H1 (cell line): ENCODE data around the gene SLC2A2. TPM values are rescaled to one million over a fixed set of nuclear protein-coding genes. Genes with fewer than 3 reads are reported as not detected.

Experiments
- CTCF ChIA-PET: fragments of 300-600 bp; sonication (Branson Sonifier 250); formaldehyde crosslinking; loops from one replicate; lab custom pipeline; 2021; ENCODE audit not compliant: partially characterized antibody; lab: Charles Lee
- POLR2A ChIA-PET: fragments of 300-600 bp; sonication (Branson Sonifier 250); formaldehyde crosslinking; loops from one replicate; lab custom pipeline; 2021; ENCODE audit warnings: inconsistent platforms; ENCODE audit not compliant: partially characterized antibody; lab: Charles Lee
- DNase-seq, 2 experiments: peaks; one replicate each; pipeline versions ENCODE4 v3.0.0 to v3.0.0-alpha.2; 2010 to 2022; ENCODE audit warnings: low spot score in 2 of 2, low read depth in 1 of 2, mixed read lengths in 1 of 2
- FAIRE-seq: peaks from 2 replicates; lab custom pipeline; 2011; peaks lifted over from hg19 to GRCh38; lab: Jason Lieb, UNC
- H2AFZ ChIP-seq: 2 replicates; pipeline ENCODE4 v1.8.1; 2012; ENCODE audit warnings: low read length, inconsistent platforms
- H2AK5ac ChIP-seq: 2 replicates; pipeline ENCODE4 v1.6.1; 2013; ENCODE audit warnings: low read depth, low read length
- H2BK120ac ChIP-seq: replicated peaks from 2 replicates; pipeline ENCODE3; 2013; ENCODE audit warnings: low read depth, low read length, inconsistent platforms
- H2BK12ac ChIP-seq: 2 replicates; pipeline ENCODE4 v1.6.1; 2013; ENCODE audit warnings: low read depth, low read length
- H2BK15ac ChIP-seq: 2 replicates; pipeline ENCODE4 v1.6.1; 2013; ENCODE audit warnings: low read length
- H2BK20ac ChIP-seq: 2 replicates; pipeline ENCODE4 v1.6.1; 2013; ENCODE audit warnings: low read length
- H2BK5ac ChIP-seq: 2 replicates; pipeline ENCODE4 v1.6.1; 2013; ENCODE audit warnings: low read depth, low read length
- H3K14ac ChIP-seq: 2 replicates; pipeline ENCODE4 v1.6.1; 2013; ENCODE audit warnings: inconsistent platforms; ENCODE audit not compliant: insufficient read length
- H3K18ac ChIP-seq: 2 replicates; pipeline ENCODE4 v1.6.1; 2013; ENCODE audit warnings: low read length; ENCODE audit errors: extremely low read depth
- H3K23ac ChIP-seq: 2 replicates; pipeline ENCODE4 v1.6.1; 2013; ENCODE audit warnings: inconsistent platforms; ENCODE audit not compliant: insufficient read length
- H3K23me2 ChIP-seq: 2 replicates; pipeline ENCODE4 v1.6.1; 2013; ENCODE audit warnings: low read depth, low read length
- H3K27ac ChIP-seq: 2 replicates; pipeline ENCODE4 v1.6.1; 2011; ENCODE audit warnings: low read depth, low read length, inconsistent platforms
- H3K27me3 ChIP-seq, 4 experiments: replicated peaks in 1 of 4; 1 replicate in 1 of 4; 2 replicates in 3 of 4; pipeline versions ENCODE4 v1.6.1 to v1.8.1; 2011 to 2013; ENCODE audit warnings: low read length in 3 of 4, mild to moderate bottlenecking in 3 of 4, inconsistent platforms in 2 of 4, mixed read lengths in 2 of 4, moderate library complexity in 1 of 4; ENCODE audit not compliant: control insufficient read depth in 3 of 4, insufficient read depth in 3 of 4; ENCODE audit errors: extremely low read depth in 1 of 4
- H3K36me3 ChIP-seq, 4 experiments: 2 replicates each; pipeline versions ENCODE4 v1.6.1 to v1.8.1; 2011 to 2013; ENCODE audit warnings: mild to moderate bottlenecking in 4 of 4, low read length in 3 of 4, moderate library complexity in 2 of 4, control low read depth in 1 of 4, inconsistent platforms in 1 of 4; ENCODE audit not compliant: insufficient read depth in 4 of 4, control insufficient read depth in 2 of 4
- H3K4ac ChIP-seq: replicated peaks from 2 replicates; pipeline ENCODE3; 2013; ENCODE audit warnings: low read length, low read depth, mixed read lengths, inconsistent platforms; ENCODE audit not compliant: insufficient read length
- H3K4me1 ChIP-seq, 4 experiments: replicated peaks in 1 of 4; 1 replicate in 1 of 4; 2 replicates in 3 of 4; pipeline versions ENCODE4 v1.6.1 to v1.8.1; 2011 to 2013; ENCODE audit warnings: low read length in 3 of 4, inconsistent platforms in 2 of 4, mixed read lengths in 1 of 4; ENCODE audit not compliant: insufficient read depth in 4 of 4, control insufficient read depth in 3 of 4
- H3K4me2 ChIP-seq, 2 experiments: 2 replicates each; pipeline versions ENCODE4 v1.6.1 to v1.8.1; 2011 to 2013; ENCODE audit warnings: low read depth in 2 of 2, low read length in 2 of 2, control low read depth in 1 of 2, inconsistent platforms in 1 of 2, mild to moderate bottlenecking in 1 of 2; ENCODE audit not compliant: insufficient read depth in 1 of 2
- H3K4me3 ChIP-seq, 4 experiments: fragments of 200-600, 300-600 bp in 1 of 4; sonication (generic), shearing (Covaris generic), sonication (Bioruptor Twin) in 1 of 4; 2 replicates each; pipeline versions ENCODE4 v1.5.1 to v1.8.1; 2011 to 2016; ENCODE audit warnings: low read length in 4 of 4, low read depth in 3 of 4, control low read depth in 2 of 4, inconsistent platforms in 2 of 4, mild to moderate bottlenecking in 2 of 4, mixed read lengths in 1 of 4, moderate library complexity in 1 of 4; ENCODE audit not compliant: insufficient read depth in 2 of 4; ENCODE audit errors: extremely low read depth in 1 of 4
- H3K56ac ChIP-seq: replicated peaks from 2 replicates; pipeline ENCODE3; 2013; ENCODE audit warnings: low read depth, mild to moderate bottlenecking, mixed read lengths, low read length, inconsistent platforms; ENCODE audit not compliant: insufficient read length
- H3K79me1 ChIP-seq: 2 replicates; pipeline ENCODE4 v1.6.1; 2013; ENCODE audit warnings: low read depth, low read length, control low read depth
- H3K79me2 ChIP-seq, 2 experiments: 2 replicates each; pipeline versions ENCODE4 v1.6.1 to v1.8.1; 2012 to 2013; ENCODE audit warnings: low read length in 2 of 2, mild to moderate bottlenecking in 2 of 2, inconsistent platforms in 1 of 2; ENCODE audit not compliant: insufficient read depth in 2 of 2, control insufficient read depth in 1 of 2
- H3K9ac ChIP-seq, 4 experiments: replicated peaks in 1 of 4; 1 replicate in 1 of 4; 2 replicates in 3 of 4; pipeline versions ENCODE4 v1.6.1 to v1.8.1; 2011 to 2013; ENCODE audit warnings: low read depth in 3 of 4, low read length in 3 of 4, control low read depth in 2 of 4, mild to moderate bottlenecking in 2 of 4, moderate library complexity in 2 of 4, inconsistent platforms in 1 of 4; ENCODE audit errors: extremely low read depth in 1 of 4
- H3K9me3 ChIP-seq, 2 experiments: 2 replicates each; pipeline versions ENCODE4 v1.6.1 to v1.8.1; 2012 to 2013; ENCODE audit warnings: mild to moderate bottlenecking in 2 of 2, moderate library complexity in 2 of 2, control low read depth in 1 of 2, inconsistent platforms in 1 of 2, low read depth in 1 of 2, low read length in 1 of 2, mixed read lengths in 1 of 2; ENCODE audit not compliant: insufficient read depth in 2 of 2
- H4K20me1 ChIP-seq, 2 experiments: replicated peaks in 1 of 2; 2 replicates each; pipeline versions ENCODE3 to v1.8.1; 2011 to 2013; ENCODE audit warnings: inconsistent platforms in 2 of 2, low read length in 2 of 2, mild to moderate bottlenecking in 1 of 2; ENCODE audit not compliant: insufficient read depth in 2 of 2, control insufficient read depth in 1 of 2
- H4K5ac ChIP-seq: 2 replicates; pipeline ENCODE4 v1.6.1; 2013; ENCODE audit warnings: low read length, low read depth, mixed read lengths, inconsistent platforms; ENCODE audit not compliant: insufficient read length
- H4K8ac ChIP-seq: 2 replicates; pipeline ENCODE4 v1.8.0; 2013; ENCODE audit warnings: mild to moderate bottlenecking, moderate library complexity, low read length, inconsistent platforms; ENCODE audit not compliant: insufficient read depth; ENCODE audit errors: extremely low read depth
- H4K91ac ChIP-seq: replicated peaks from 2 replicates; pipeline ENCODE3; 2013; ENCODE audit warnings: low read length, mixed read lengths, inconsistent platforms; ENCODE audit not compliant: insufficient read length
- BACH1 ChIP-seq: IDR thresholded peaks from 2 replicates; pipeline ENCODE4 v1.6.1; 2012; ENCODE audit warnings: low read length, improper control_type of control experiment
- BCL11A ChIP-seq, 2 experiments: IDR thresholded peaks; one replicate each; pipeline ENCODE4 v1.6.1; 2011; ENCODE audit warnings: low read depth in 2 of 2, low read length in 2 of 2, mild to moderate bottlenecking in 2 of 2
- CBX5 ChIP-seq: fragments of 300-800, 300-1000 bp; sonication (generic); IDR thresholded peaks from 2 replicates; pipeline ENCODE4 v1.7.1; 2016; ENCODE audit warnings: antibody characterized with exemption, low read length, low read depth
- CBX8 ChIP-seq: fragments of 300-800, 300-1000 bp; sonication (generic); IDR thresholded peaks from 2 replicates; pipeline ENCODE4 v1.7.1; 2016; ENCODE audit warnings: low read depth, low read length, borderline replicate concordance
- E2F6 ChIP-seq: IDR thresholded peaks from 2 replicates; pipeline ENCODE4 v1.6.1; 2012; ENCODE audit warnings: inconsistent platforms
- JUN ChIP-seq: IDR thresholded peaks from 2 replicates; pipeline ENCODE4 v1.6.1; 2011; ENCODE audit warnings: low read depth, mild to moderate bottlenecking, improper control_type of control experiment, low read length
- POLR2A ChIP-seq, 2 experiments: IDR thresholded peaks; 1 replicate in 1 of 2; 2 replicates in 1 of 2; pipeline ENCODE4 v1.6.1; 2011; ENCODE audit warnings: low read depth in 2 of 2, low read length in 2 of 2, mild to moderate bottlenecking in 2 of 2; ENCODE audit errors: control extremely low read depth in 1 of 2
- RBBP5 ChIP-seq: IDR thresholded peaks from 2 replicates; pipeline ENCODE4 v1.7.1; 2012; ENCODE audit warnings: low read depth, mild to moderate bottlenecking, inconsistent platforms, low read length, moderate library complexity, borderline replicate concordance
- SAP30 ChIP-seq: fragments of 300-600 bp; sonication (generic); IDR thresholded peaks from 2 replicates; pipeline ENCODE4 v1.7.1; 2012; ENCODE audit warnings: low read length, moderate library complexity, mild to moderate bottlenecking, inconsistent platforms; ENCODE audit not compliant: insufficient read depth, insufficient replicate concordance
- TAF7 ChIP-seq: optimal IDR thresholded peaks from 2 replicates; pipeline ENCODE3; 2011; ENCODE audit warnings: low read depth, mild to moderate bottlenecking, inconsistent platforms, low read length, moderate library complexity, borderline replicate concordance
- TBP ChIP-seq: IDR thresholded peaks from 2 replicates; pipeline ENCODE4 v1.6.1; 2011; ENCODE audit warnings: low read depth, low read length, improper control_type of control experiment
- TCF12 ChIP-seq: IDR thresholded peaks from 2 replicates; pipeline ENCODE4 v1.6.1; 2011; ENCODE audit warnings: low read depth, mild to moderate bottlenecking, low read length
- YY1 ChIP-seq: IDR thresholded peaks from 2 replicates; pipeline ENCODE4 v1.6.1; 2011; ENCODE audit warnings: low read depth, mild to moderate bottlenecking, low read length
- WGBS, 2 experiments: shearing (Covaris generic) in 1 of 2; methylation state at CpG; one replicate each; pipeline versions ENCODE4 v1.1.6 to v1.1.7; 2013 to 2015; ENCODE audit warnings: low lambda C conversion rate in 2 of 2, mixed read lengths in 2 of 2, inconsistent platforms in 1 of 2, low coverage in 1 of 2, missing lambda C conversion rate in 1 of 2; ENCODE audit not compliant: insufficient replicate concordance in 2 of 2, insufficient coverage in 1 of 2, insufficient read length in 1 of 2; ENCODE audit errors: extremely low coverage in 1 of 2, missing lambda C conversion rate in 1 of 2; 5-methylcytosine and 5-hydroxymethylcytosine counted together
- polyA plus RNA-seq, 7 experiments: library from polyadenylated mRNA; depleted of rRNA in 3 of 7; stranded (reverse) in 5 of 7; unstranded in 2 of 7; fragments of >200 nt in 5 of 7; fragments of 200-250 nt in 2 of 7; gene quantifications; 1 replicate in 5 of 7; 2 replicates in 1 of 7; 4 replicates in 1 of 7; pipeline versions ENCODE4 v1.2.1 to v1.2.3, GENCODE V29; 2011 to 2013; ENCODE audit warnings: missing spikeins in 2 of 7, mixed read lengths in 2 of 7
- total RNA-seq: library from RNA; stranded (reverse); fragmentation: NEBNext Ultra II Directional; extraction: Animal tissue kit (Norgen Biotek cat#: 25700); gene quantifications from 2 replicates; pipeline ENCODE4 v1.2.1, GENCODE V29; 2021
- TF ChIP-seq, protein P1 (sequence below): IDR thresholded peaks from 2 replicates; pipeline ENCODE4 v1.6.1; 2012; ENCODE audit warnings: inconsistent platforms

The SLC2A2 gene
- total and polyA plus RNA-seq, 2 of the 8 experiments (the other 6 are each of a cell fraction or from before 2014, with no cell fraction given) = not detected

DNA sequence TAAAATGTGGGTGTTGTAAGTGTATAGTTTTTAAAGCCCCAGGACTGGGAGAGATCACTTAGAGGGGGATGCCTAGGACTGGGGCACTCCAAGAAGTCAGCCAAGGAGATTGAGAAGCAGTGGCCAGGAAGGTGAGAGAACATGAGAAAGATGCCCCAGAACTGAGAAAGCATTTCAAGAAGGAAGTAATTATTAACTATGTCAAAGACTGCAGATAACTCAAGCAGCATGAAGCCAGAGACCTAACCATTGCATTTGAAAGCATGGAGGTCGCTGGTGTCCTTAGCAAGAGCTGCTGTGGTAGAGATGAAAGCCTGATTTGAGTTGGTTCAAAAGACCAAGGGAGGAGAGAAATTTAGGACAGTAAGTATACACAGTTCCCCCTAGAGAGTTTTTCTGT is 30.6 kb upstream of the SLC2A2 start:
- Histone ChIP-seq H3K4me2 (no peak overlapping the region), H3K79me2 (no peaks in the 10 kb centered on the region)
- 91% methylated on average over 1 of the region's 1 CpG; no CpG with 5 or more reads in 1 of the 2 experiments for WGBS, 2 experiments
- no peak for TF ChIP-seq RBBP5
- no peak for TF ChIP-seq SAP30
- TF ChIP-seq CBX5 = no peak
- no peak for TF ChIP-seq TCF12
- TF ChIP-seq BCL11A (IDR thresholded peaks at IDR 0.05; ENCODE audit: low read depth in 2 of 2, low read length in 2 of 2) = no peak
- no peak for TF ChIP-seq JUN
- no peak for TF ChIP-seq YY1
- TF ChIP-seq, protein P1, sequence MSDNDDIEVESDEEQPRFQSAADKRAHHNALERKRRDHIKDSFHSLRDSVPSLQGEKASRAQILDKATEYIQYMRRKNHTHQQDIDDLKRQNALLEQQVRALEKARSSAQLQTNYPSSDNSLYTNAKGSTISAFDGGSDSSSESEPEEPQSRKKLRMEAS = no peak
- TF ChIP-seq POLR2A (IDR thresholded peaks at IDR 0.05; ENCODE audit: control extremely low read depth in 1 of 2, low read depth in 2 of 2, low read length in 2 of 2) = no peak
- no peak for TF ChIP-seq CBX8
- no peak for TF ChIP-seq BACH1
- TF ChIP-seq E2F6 = no peak
- TF ChIP-seq TAF7 = no peak
- no peak for TF ChIP-seq TBP

More for the DNA sequence above, 30.6 kb upstream of the SLC2A2 start:
- H2BK20ac ChIP-seq = no peak overlapping the region
- DNase-seq (no peak), FAIRE-seq (no peak)
- no peak overlapping the region for H2BK12ac ChIP-seq
- ChIA-PET POLR2A (no interaction called here), CTCF (interaction anchor here (0.7 to 1.6 kb wide), 3 partner anchors 9 to 114 kb away, joined by 3 to 4 read pairs (median 3); no protein-coding TSS in a partner anchor)
- H4K20me1 ChIP-seq = no peaks in the 10 kb centered on the region
- H2AFZ ChIP-seq = no peak overlapping the region
- peaks cover 0 to 5% (median 3%) of the 10 kb centered on the region in 4 experiments; a peak in 6 of 7 replicates for H3K4me1 ChIP-seq
- no peak overlapping the region for H3K23ac ChIP-seq
- no peak overlapping the region for H2AK5ac ChIP-seq
- H3K9ac ChIP-seq = no peak overlapping the region
- no peak overlapping the region for H3K4ac ChIP-seq
- H3K14ac ChIP-seq = no peak overlapping the region
- H3K18ac ChIP-seq = no peak overlapping the region
- no peak overlapping the region for H3K27ac ChIP-seq
- no peak overlapping the region for H3K4me3 ChIP-seq
- H3K56ac ChIP-seq = no peak overlapping the region
- H3K27me3 ChIP-seq = no peaks in the 10 kb centered on the region
- no peaks in the 10 kb centered on the region for H3K23me2 ChIP-seq
- no peaks in the 10 kb centered on the region for H3K79me1 ChIP-seq
- no peaks in the 10 kb centered on the region for H3K36me3 ChIP-seq
- H4K91ac ChIP-seq = no peak overlapping the region
- no peak overlapping the region for H2BK5ac ChIP-seq
- no peak overlapping the region for H4K5ac ChIP-seq
- no peak overlapping the region for H4K8ac ChIP-seq
- H2BK15ac ChIP-seq = no peak overlapping the region
- H3K9me3 ChIP-seq = no peaks in the 10 kb centered on the region
- H2BK120ac ChIP-seq = no peak overlapping the region
